ENCODE results near the gene ACSS2. TPM values are rescaled to one million over a fixed set of nuclear protein-coding genes. Genes with fewer than 3 reads are reported as not detected.
A peak's percentile ranks its signal among the peaks of the same experiment; 100 is the strongest.

ACSS2 gene
- total and polyA plus RNA-seq, 10 of the 15 experiments (the other 5 are each of a cell fraction or from before 2014, with no cell fraction given), result 2.8 to 37.2 (median 24.2) TPM

DNA sequence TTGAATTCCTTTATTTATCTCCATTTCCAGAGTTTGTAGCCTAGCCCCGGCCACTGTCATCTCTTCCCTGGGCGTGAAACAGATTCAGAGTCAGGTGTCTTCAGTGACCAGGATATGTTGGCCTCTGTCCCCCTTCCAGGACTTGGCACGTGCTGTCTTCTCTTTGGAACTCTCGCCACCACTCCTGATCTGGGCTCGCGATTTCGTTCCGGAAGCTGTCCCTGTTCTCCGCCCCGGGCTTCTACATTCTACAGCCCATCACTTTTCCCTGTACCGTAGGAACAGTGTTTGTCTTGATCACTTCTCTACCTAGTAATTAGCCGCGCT, 78.5 kb downstream of the ACSS2 start:
- Histone ChIP-seq H3K4me3 (peak overlapping the region; percentile 86), H3K9ac (ENCODE audit: control insufficient read depth, insufficient read depth, low read length) (peak overlapping the region; percentile 72), H3K9me3 (replicated peaks; ENCODE audit: control insufficient read depth, insufficient read depth, low read length) (no peaks in the 10 kb centered on the region), H3K36me3 (ENCODE audit: control insufficient read depth in 2 of 2, insufficient read depth in 2 of 2, low read length in 1 of 2) (no peaks in the 10 kb centered on the region; a peak in 1 of 4 replicates), H3K27ac (ENCODE audit: control insufficient read depth, insufficient read depth) (peak overlapping the region; percentile 74), H2AFZ (ENCODE audit: control insufficient read depth, low read depth, low read length) (peak overlapping the region; percentile 65), H3K27me3 (replicated peaks in 1 of 2; ENCODE audit: control insufficient read depth in 2 of 2, insufficient read depth in 2 of 2, low read length in 1 of 2) (no peaks in the 10 kb centered on the region), H4K20me1 (ENCODE audit: control insufficient read depth, insufficient read depth) (no peaks in the 10 kb centered on the region), H3K4me1 (ENCODE audit: control insufficient read depth, insufficient read depth, low read length) (peaks cover 8% of the 10 kb centered on the region), H3K79me2 (ENCODE audit: control insufficient read depth, insufficient read depth, low read length) (0 out of 2 replicates have a peak, but pooled peaks cover 2% of the 10 kb centered on the region), H3K4me2 (ENCODE audit: control insufficient read depth, insufficient read depth) (peak overlapping the region; percentile 51)
- DNase-seq (ENCODE audit: low read depth, low spot score) (no peak), FAIRE-seq (no peak), ATAC-seq (no peak)
- POLR2A ChIA-PET, result interaction anchor here (1.4 to 1.7 kb wide), 2 partner anchors 78 to 80 kb away, joined by 6 to 8 read pairs; partner anchors contain the start of gene ACSS2
- TF ChIP-seq BHLHE40 (IDR thresholded peaks at IDR 0.05; ENCODE audit: borderline replicate concordance in 1 of 2, low read depth in 2 of 2, low read length in 1 of 2) (peak; percentile 50 to 79; a peak in 2 of 4 replicates), NFYA (IDR thresholded peaks at IDR 0.05; ENCODE audit: borderline replicate concordance, low read depth, low read length) (no peak), NKRF (conservative IDR thresholded peaks at IDR 0.05) (no peak), PML (IDR thresholded peaks at IDR 0.05; ENCODE audit: low read length) (0 out of 2 replicates have a peak, but pooled peaks have one; percentile 3)
- TF ChIP-seq, protein P1, sequence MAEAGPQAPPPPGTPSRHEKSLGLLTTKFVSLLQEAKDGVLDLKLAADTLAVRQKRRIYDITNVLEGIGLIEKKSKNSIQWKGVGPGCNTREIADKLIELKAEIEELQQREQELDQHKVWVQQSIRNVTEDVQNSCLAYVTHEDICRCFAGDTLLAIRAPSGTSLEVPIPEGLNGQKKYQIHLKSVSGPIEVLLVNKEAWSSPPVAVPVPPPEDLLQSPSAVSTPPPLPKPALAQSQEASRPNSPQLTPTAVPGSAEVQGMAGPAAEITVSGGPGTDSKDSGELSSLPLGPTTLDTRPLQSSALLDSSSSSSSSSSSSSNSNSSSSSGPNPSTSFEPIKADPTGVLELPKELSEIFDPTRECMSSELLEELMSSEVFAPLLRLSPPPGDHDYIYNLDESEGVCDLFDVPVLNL (IDR thresholded peaks at IDR 0.05; ENCODE audit: low read depth, low read length), result no peak
- TF ChIP-seq, protein P2, sequence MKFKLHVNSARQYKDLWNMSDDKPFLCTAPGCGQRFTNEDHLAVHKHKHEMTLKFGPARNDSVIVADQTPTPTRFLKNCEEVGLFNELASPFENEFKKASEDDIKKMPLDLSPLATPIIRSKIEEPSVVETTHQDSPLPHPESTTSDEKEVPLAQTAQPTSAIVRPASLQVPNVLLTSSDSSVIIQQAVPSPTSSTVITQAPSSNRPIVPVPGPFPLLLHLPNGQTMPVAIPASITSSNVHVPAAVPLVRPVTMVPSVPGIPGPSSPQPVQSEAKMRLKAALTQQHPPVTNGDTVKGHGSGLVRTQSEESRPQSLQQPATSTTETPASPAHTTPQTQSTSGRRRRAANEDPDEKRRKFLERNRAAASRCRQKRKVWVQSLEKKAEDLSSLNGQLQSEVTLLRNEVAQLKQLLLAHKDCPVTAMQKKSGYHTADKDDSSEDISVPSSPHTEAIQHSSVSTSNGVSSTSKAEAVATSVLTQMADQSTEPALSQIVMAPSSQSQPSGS (IDR thresholded peaks at IDR 0.05; ENCODE audit: low read length), result no peak
- RAD21 ChIA-PET (ENCODE audit: unreplicated experiment), result interaction anchor here (0.5 to 6.2 kb wide), 2 partner anchors 74 to 80 kb away, joined by 6 to 71 read pairs; partner anchors contain the start of genes ACSS2 and GGT7
- 32% methylated on average over 13 of the region's 13 CpGs for WGBS (ENCODE audit: insufficient coverage, insufficient replicate concordance, low lambda C conversion rate, missing lambda C conversion rate)
- in situ Hi-C loops (cut with MboI) (loop anchor here (5.0 kb wide), 2 partner anchors 83 to 123 kb away; partner anchors contain the start of gene GGT7), intact Hi-C loops (cut with micrococcal nuclease; ENCODE audit: unreplicated experiment) (loop anchor here (1.0 to 5.0 kb wide), 2 partner anchors 79 to 252 kb away; partner anchors contain the start of gene ACSS2)
- CTCF ChIA-PET, result interaction anchor here (1.1 to 5.9 kb wide), 2 partner anchors 81 to 119 kb away, joined by 3 to 99 read pairs; partner anchors contain the start of genes ACSS2 and GGT7
- SMC1A ChIA-PET (ENCODE audit: uncharacterized antibody, unreplicated experiment), result interaction anchor here (1.3 to 3.5 kb wide), 2 partner anchors 22 to 79 kb away, joined by 3 to 16 read pairs; no protein-coding TSS in a partner anchor
- no TSS peak for BruUV-seq (replicated peaks)

Measured in GM12878 (cell line).